ENCODE measurements around the gene ECT2L.

ECT2L gene

GRCh38 chr6:138805016-138805765 is 9.3 kb downstream of the ECT2L start:
- FAIRE-seq = no peak

GRCh38 chr6:138806889-138807288 is 11.0 kb downstream of the ECT2L start:
- FAIRE-seq = no peak

DNA sequence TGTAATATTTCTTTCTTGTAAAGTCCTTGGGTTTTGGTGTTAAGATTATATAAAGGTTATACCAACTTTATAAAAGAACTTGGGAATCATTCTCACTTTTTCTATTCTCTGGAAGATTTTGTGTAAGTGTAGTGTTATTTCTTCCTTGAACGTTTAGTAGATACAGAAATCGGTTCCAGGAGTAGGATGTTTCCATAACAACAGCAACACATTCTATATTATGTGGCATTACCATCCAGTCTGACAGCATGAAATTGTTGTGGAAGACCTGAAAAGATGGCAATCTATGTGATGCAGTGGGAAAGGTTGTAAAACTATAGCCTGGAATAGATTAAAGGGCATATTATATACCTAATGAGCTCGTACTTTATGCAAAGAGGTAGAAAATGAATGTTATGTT is 13.8 kb downstream of the ECT2L start:
- FAIRE-seq = no peak

- FAIRE-seq = no peak
These were observed 16.0 kb downstream of the ECT2L start for GRCh38 chr6:138811866-138812265.

- no peak for FAIRE-seq
These were observed 18.4 kb downstream of the ECT2L start for GRCh38 chr6:138814179-138814834.

DNA sequence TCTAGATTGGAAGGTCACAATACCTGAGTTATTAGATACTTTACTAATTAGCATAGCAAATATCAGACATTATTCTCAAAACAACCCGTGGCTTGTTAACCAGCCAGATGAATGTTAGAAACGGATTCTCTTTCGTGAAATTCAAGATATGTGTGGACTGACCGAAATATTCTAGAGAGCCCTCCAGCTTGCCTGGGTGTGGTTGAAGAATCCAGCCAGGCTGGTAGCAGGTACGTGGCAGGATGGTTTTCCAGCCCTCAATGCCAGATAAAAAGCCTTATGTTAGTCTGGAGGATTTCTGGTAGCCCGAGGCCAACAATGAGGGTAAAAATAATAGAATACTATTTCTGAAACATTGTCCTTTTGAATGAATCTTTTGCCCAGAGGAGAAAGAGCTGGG is 19.3 kb downstream of the ECT2L start:
- no peak for FAIRE-seq

GRCh38 chr6:138815797-138816528 is 20.1 kb downstream of the ECT2L start:
- peak; percentile 99 for FAIRE-seq

DNA sequence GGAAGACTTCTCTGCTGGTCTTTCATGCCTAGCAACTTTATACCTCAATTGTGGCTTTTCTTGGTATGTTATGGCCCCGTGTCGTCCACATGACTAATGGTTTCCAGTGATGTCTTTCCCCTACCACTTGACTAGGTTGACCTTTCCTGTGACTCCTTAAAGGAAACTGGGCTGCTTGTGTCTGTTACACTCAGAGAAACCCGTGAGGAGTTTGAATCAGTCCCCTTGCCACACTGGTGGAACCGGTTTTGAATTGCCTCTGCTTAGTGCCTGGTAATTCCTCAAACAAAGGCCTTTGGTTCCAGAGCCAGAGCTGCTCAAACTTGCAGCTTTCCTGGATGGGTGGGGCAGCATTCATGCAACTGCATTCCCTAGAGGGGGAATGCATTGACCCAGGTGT is 21.9 kb downstream of the ECT2L start:
- no peak for FAIRE-seq

DNA sequence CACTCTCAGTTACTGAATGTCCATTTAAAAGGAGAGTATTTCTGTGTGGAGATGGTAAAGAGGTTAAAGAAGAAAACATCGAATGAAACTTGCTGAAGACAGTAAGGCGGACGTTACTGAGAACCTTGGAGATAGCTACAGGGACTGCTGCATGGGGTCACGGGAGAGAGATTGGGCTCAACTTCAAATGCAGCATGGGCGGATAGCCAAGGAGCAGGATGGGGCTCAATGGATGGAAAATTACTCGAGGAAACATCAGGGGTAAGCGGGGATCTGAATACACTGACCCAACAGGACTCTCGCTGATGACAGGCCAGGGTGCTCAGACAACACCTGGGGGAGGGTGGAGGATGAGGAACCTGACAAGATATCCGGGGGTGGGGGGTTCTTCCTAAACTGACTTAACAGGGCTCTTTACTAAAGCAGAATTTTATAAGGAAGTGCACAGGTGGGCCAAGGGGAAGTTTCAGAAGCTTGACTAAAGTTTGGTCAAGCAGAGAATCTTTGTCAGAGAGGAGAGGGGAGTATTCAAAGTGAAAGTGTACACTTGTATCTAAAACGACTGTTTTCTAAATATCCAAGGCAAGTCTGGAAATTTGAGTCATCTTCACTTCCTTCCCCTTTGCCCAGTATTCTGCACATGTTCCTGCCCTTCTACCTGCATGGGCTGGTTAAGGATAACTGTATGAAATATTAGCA is 22.8 kb downstream of the ECT2L start:
- FAIRE-seq = no peak

GRCh38 chr6:138821519-138821918 is 25.6 kb downstream of the ECT2L start:
- no peak for FAIRE-seq

- no peak for FAIRE-seq
These were observed 28.7 kb downstream of the ECT2L start for GRCh38 chr6:138824482-138825144.

GRCh38 chr6:138830248-138830647 is 34.4 kb downstream of the ECT2L start:
- FAIRE-seq = no peak

GRCh38 chr6:138832182-138832581 is 36.3 kb downstream of the ECT2L start:
- FAIRE-seq = no peak

DNA sequence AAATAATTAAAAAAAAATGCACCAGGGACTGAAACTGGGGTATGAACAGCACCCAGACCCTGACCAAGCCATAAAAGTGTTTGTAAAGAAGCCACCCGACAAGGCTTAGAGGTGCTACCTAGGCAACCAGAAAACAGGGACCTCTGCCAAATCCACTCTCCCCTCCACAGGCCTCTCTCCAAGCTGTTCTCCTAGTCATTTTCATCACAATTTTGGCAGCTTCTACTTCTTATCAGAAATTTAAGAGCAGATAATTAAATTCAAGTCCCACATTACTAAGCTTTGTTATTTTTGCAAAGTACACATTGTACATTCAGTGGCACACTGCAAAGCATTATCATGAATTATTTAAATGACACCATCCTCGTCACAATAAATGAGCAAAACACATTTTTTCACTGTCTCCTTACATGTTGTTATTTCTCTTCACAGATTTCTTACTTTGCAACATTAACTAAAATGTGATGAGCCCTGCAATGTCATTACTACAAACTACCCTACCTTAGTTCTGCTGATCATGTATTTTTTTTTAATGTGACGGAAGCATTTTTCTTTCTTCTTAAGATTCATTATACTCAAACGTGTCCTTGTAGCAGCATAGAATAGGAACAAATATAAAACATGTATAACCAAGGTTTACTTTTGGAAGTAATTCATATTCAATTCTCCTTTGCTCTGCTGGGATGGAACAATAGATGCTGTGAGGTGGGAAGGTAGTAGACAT is 38.1 kb downstream of the ECT2L start:
- FAIRE-seq = peak; percentile 93

GRCh38 chr6:138837246-138837645 is 41.4 kb downstream of the ECT2L start:
- no peak for FAIRE-seq

- FAIRE-seq = no peak
These were observed 48.3 kb downstream of the ECT2L start for GRCh38 chr6:138844192-138844591.

GRCh38 chr6:138847884-138848283 is 52.0 kb downstream of the ECT2L start:
- FAIRE-seq = no peak

GRCh38 chr6:138848461-138848860 is 52.6 kb downstream of the ECT2L start:
- FAIRE-seq = no peak

DNA sequence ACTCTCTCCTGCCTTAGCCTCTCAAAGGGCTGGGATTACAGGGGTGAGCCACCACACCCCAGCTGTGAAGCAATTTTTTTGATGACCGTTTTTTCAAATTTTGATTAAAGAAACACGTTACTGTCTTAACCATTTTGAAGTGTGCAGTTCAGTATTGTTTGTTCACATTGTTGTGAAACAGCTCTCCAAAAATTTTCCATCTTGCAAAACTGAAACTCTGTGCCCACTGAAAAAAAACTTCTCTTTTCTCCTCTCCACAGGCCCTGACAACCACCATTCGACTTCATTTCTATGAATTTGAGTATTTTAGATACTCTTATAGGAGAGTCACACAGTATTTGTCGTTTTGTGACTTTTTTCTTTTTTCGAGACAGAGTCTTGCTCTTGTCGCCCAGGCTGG is 53.9 kb downstream of the ECT2L start:
- no peak for FAIRE-seq

DNA sequence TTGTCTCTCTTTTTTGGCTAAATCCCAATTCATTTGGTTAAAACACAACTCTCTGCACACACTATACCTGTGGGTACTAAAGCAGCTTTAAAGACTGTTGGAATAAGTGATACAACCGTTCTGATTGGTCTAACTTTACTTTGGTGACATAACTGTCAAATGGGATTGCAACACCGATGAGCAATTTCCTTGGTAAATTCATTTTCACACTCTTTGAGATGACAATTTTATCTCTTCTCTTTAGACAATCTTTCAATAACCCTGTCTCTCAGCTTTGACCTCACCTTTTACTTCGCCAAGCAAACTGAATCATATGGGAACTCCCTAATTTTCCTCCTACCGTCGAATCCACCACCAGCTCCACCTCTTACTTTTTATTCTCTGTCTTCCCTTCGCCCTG is 60.8 kb downstream of the ECT2L start:
- FAIRE-seq = no peak

- no peak for FAIRE-seq
These were observed 61.9 kb downstream of the ECT2L start for GRCh38 chr6:138857775-138858174.

- no peak for FAIRE-seq
These were observed 66.6 kb downstream of the ECT2L start for GRCh38 chr6:138862456-138862855.
